K562 (cell line): ENCODE data around the gene POLRMT. TPM values are rescaled to one million over a fixed set of nuclear protein-coding genes. Genes with fewer than 3 reads are reported as not detected.

Experiments used
- CHD2 ChIP-seq: IDR thresholded peaks from 2 replicates; pipeline ENCODE4 v1.6.1; 2011; ENCODE audit warnings: low read depth, low read length
- JUN ChIP-seq, 2 experiments: sonication (generic) in 1 of 2; formaldehyde crosslinking in 1 of 2; IDR thresholded peaks; 2 replicates each; pipeline versions ENCODE4 v1.6.1 to v1.8.0; 2012 to 2022; ENCODE audit warnings: borderline replicate concordance in 2 of 2, mild to moderate bottlenecking in 2 of 2, improper control_type of control experiment in 1 of 2, low read depth in 1 of 2, low read length in 1 of 2, missing genetic modification reagents in 1 of 2
- KDM4B ChIP-seq, 2 experiments: fragments of 450-650 bp in 1 of 2; sonication (generic) in 1 of 2; IDR thresholded peaks; 2 replicates each; pipeline ENCODE4 v1.6.1; 2016 to 2017; ENCODE audit warnings: borderline replicate concordance in 2 of 2, antibody characterized with exemption in 1 of 2, low read depth in 1 of 2, mild to moderate bottlenecking in 1 of 2
- LEF1 ChIP-seq: fragments of 450-650 bp; IDR thresholded peaks from 2 replicates; pipeline ENCODE4 v1.6.1; 2016; ENCODE audit warnings: mild to moderate bottlenecking
- MIER1 ChIP-seq: fragments of 450-650 bp; IDR thresholded peaks from 2 replicates; pipeline ENCODE4 v1.6.1; 2016; ENCODE audit warnings: antibody characterized with exemption, mild to moderate bottlenecking, low read depth
- NUFIP1 ChIP-seq: fragments of 450-650 bp; IDR thresholded peaks from 2 replicates; pipeline ENCODE4 v1.6.1; 2018; ENCODE audit not compliant: partially characterized antibody
- PHB ChIP-seq: fragments of 250-450 bp; sonication (Bioruptor Pico); IDR thresholded peaks from 2 replicates; pipeline ENCODE4 v1.5.0; 2021
- PHB2 ChIP-seq: fragments of 450-650 bp; IDR thresholded peaks from 2 replicates; pipeline ENCODE4 v1.6.1; 2017; ENCODE audit warnings: low read depth
- RBFOX2 ChIP-seq: fragments of 200-400 bp; formaldehyde crosslinking; IDR thresholded peaks from 2 replicates; pipeline ENCODE4 v1.6.1; 2017; ENCODE audit warnings: low read depth, mild to moderate bottlenecking, low read length, moderate library complexity
- RHOXF2B ChIP-seq: fragments of 250-450 bp; sonication (Bioruptor Pico); conservative IDR thresholded peaks from 2 replicates; pipeline ENCODE4 v1.5.1; 2021
- SMC3 ChIP-seq: conservative IDR thresholded peaks from 2 replicates; pipeline ENCODE4 v1.6.1; 2011; ENCODE audit warnings: low read depth, low read length, improper control_type of control experiment; ENCODE audit not compliant: insufficient read depth
- SRSF7 ChIP-seq: fragments of 200-400 bp; formaldehyde crosslinking; optimal IDR thresholded peaks from 2 replicates; pipeline ENCODE3; 2017; ENCODE audit warnings: mild to moderate bottlenecking, low read depth, low read length
- THRAP3 ChIP-seq: fragments of 450-650 bp; IDR thresholded peaks from 2 replicates; pipeline ENCODE4 v1.6.1; 2016; ENCODE audit warnings: mild to moderate bottlenecking, inconsistent platforms, borderline replicate concordance
- ZNF444 ChIP-seq: fragments of 250-450 bp; sonication (Bioruptor Pico); IDR thresholded peaks from 2 replicates; pipeline ENCODE4 v1.4.0; 2020; ENCODE audit warnings: mild to moderate bottlenecking, moderate library complexity
- ZNF644 ChIP-seq: fragments of 200-800 bp; sonication (Bioruptor generic); IDR thresholded peaks from 2 replicates; pipeline ENCODE4 v1.6.1; 2016; ENCODE audit warnings: low read depth, missing genetic modification characterization, missing compliant biosample characterization
- polyA plus RNA-seq, 8 experiments: library from polyadenylated mRNA; depleted of rRNA in 4 of 8; stranded (reverse) in 5 of 8; unstranded in 3 of 8; fragments of >200 nt; fragmentation: Nextera tagmentation in 2 of 8; fragmentation: Illumina TruSeq in 1 of 8; extraction: Ambion mirVana in 2 of 8; extraction: Trizol in 1 of 8; gene quantifications; 2 replicates each; pipeline versions ENCODE4 v1.2.1 to v1.2.3, GENCODE V29; 2011 to 2014; ENCODE audit warnings: inconsistent platforms in 1 of 8, missing spikeins in 1 of 8
- total RNA-seq, 7 experiments: library from RNA; depleted of rRNA in 6 of 7; stranded (reverse); fragments of >200 nt in 6 of 7; fragmentation: Illumina TruSeq in 2 of 7; extraction: Trizol in 2 of 7; gene quantifications; 2 replicates each; pipeline versions ENCODE4 v1.2.1 to v1.2.3, GENCODE V29; 2011 to 2021; ENCODE audit warnings: low replicate concordance in 1 of 7
- TF ChIP-seq, protein P1 (sequence below): fragments of 450-650 bp; IDR thresholded peaks from 2 replicates; pipeline ENCODE4 v1.7.0; 2016; ENCODE audit warnings: borderline replicate concordance
- TF ChIP-seq, protein P2 (sequence below): sonication (generic); formaldehyde crosslinking; IDR thresholded peaks from 2 replicates; pipeline ENCODE4 v1.8.0; 2022; ENCODE audit warnings: mild to moderate bottlenecking, missing genetic modification reagents
- TF ChIP-seq, protein P3 (sequence below): fragments of 450-650 bp; formaldehyde crosslinking; conservative IDR thresholded peaks from 2 replicates; pipeline ENCODE4 v1.4.0; 2022; ENCODE audit warnings: mild to moderate bottlenecking, missing genetic modification characterization
- TF ChIP-seq, protein P4 (sequence below): fragments of 450-650 bp; IDR thresholded peaks from 2 replicates; pipeline ENCODE4 v1.6.1; 2017; ENCODE audit warnings: mild to moderate bottlenecking, moderate library complexity
- TF ChIP-seq, protein P5 (sequence below): fragments of 450-650 bp; formaldehyde crosslinking; IDR thresholded peaks from 2 replicates; pipeline ENCODE4 v1.4.0; 2020; ENCODE audit warnings: mild to moderate bottlenecking, mixed read lengths

POLRMT gene
- total and polyA plus RNA-seq, 9 of the 15 experiments (the other 6 are each of a cell fraction or from before 2014, with no cell fraction given) = 30.3 to 144 (median 68.0) TPM

DNA sequence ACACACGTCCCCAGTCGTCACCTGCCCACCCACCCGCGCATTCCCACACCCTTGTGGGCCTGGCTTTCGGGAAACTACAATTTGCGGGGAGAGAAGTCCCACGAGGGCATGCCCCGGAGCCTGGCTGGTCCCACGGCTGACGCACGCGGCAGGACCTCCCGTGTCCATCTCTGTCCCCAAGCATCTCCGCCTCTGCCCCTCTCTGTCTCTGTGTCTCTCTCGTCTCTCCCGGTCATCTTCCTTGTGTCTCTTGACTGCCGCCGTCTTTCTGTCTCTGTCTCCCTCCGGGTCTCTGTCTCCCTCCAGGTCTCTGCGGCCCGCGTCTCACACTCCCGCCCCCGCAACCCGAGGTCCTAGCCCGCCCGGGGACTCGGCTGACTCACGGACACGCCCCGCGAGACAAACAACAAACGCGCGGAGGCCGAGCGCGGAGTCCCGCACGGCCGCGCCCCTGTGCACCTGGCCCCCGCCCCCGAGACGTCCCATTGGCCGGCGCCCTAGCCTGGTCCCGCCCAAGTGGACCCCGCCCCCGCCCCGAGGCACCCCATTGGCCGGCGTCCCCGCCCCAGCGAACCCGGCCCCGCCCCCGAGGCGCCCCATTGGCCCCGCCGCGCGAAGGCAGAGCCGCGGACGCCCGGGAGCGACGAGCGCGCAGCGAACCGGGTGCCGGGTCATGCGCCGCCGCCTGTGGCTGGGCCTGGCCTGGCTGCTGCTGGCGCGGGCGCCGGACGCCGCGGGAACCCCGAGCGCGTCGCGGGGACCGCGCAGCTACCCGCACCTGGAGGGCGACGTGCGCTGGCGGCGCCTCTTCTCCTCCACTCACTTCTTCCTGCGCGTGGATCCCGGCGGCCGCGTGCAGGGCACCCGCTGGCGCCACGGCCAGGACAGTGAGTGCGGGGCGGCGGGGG is 6.2 kb upstream of the POLRMT start, which contains the start of gene FGF22 (continued):
- TF ChIP-seq, protein P1, sequence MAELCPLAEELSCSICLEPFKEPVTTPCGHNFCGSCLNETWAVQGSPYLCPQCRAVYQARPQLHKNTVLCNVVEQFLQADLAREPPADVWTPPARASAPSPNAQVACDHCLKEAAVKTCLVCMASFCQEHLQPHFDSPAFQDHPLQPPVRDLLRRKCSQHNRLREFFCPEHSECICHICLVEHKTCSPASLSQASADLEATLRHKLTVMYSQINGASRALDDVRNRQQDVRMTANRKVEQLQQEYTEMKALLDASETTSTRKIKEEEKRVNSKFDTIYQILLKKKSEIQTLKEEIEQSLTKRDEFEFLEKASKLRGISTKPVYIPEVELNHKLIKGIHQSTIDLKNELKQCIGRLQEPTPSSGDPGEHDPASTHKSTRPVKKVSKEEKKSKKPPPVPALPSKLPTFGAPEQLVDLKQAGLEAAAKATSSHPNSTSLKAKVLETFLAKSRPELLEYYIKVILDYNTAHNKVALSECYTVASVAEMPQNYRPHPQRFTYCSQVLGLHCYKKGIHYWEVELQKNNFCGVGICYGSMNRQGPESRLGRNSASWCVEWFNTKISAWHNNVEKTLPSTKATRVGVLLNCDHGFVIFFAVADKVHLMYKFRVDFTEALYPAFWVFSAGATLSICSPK = no peak
- TF ChIP-seq MIER1 (peak; percentile 56; the same call in 1 of the 2 replicates), SMC3 (no peak), PHB (CRISPR knock-in tag) (no peak), ZNF644 (tag) (no peak), JUN (IDR thresholded peaks at IDR 0.05; ENCODE audit: borderline replicate concordance, low read depth, low read length) (no peak), JUN (CRISPR knock-in tag; IDR thresholded peaks at IDR 0.05; ENCODE audit: borderline replicate concordance) (no peak), NUFIP1 (no peak), ZNF444 (no peak), RHOXF2B (CRISPR knock-in tag) (no peak), RBFOX2 (peak; percentile 44), PHB2 (no peak), LEF1 (0 out of 2 replicates have a peak, but pooled peaks have one; percentile 22), THRAP3 (no peak), SRSF7 (no peak), CHD2 (no peak; the same call in 1 of the 2 replicates), KDM4B (IDR thresholded peaks at IDR 0.05; ENCODE audit: borderline replicate concordance in 2 of 2, low read depth in 1 of 2) (no peak)
- TF ChIP-seq, protein P2, sequence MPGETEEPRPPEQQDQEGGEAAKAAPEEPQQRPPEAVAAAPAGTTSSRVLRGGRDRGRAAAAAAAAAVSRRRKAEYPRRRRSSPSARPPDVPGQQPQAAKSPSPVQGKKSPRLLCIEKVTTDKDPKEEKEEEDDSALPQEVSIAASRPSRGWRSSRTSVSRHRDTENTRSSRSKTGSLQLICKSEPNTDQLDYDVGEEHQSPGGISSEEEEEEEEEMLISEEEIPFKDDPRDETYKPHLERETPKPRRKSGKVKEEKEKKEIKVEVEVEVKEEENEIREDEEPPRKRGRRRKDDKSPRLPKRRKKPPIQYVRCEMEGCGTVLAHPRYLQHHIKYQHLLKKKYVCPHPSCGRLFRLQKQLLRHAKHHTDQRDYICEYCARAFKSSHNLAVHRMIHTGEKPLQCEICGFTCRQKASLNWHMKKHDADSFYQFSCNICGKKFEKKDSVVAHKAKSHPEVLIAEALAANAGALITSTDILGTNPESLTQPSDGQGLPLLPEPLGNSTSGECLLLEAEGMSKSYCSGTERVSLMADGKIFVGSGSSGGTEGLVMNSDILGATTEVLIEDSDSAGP (CRISPR knock-in tag) = no peak
- TF ChIP-seq, protein P3, sequence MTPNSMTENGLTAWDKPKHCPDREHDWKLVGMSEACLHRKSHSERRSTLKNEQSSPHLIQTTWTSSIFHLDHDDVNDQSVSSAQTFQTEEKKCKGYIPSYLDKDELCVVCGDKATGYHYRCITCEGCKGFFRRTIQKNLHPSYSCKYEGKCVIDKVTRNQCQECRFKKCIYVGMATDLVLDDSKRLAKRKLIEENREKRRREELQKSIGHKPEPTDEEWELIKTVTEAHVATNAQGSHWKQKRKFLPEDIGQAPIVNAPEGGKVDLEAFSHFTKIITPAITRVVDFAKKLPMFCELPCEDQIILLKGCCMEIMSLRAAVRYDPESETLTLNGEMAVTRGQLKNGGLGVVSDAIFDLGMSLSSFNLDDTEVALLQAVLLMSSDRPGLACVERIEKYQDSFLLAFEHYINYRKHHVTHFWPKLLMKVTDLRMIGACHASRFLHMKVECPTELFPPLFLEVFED (CRISPR knock-in tag) = no peak
- TF ChIP-seq, protein P4, sequence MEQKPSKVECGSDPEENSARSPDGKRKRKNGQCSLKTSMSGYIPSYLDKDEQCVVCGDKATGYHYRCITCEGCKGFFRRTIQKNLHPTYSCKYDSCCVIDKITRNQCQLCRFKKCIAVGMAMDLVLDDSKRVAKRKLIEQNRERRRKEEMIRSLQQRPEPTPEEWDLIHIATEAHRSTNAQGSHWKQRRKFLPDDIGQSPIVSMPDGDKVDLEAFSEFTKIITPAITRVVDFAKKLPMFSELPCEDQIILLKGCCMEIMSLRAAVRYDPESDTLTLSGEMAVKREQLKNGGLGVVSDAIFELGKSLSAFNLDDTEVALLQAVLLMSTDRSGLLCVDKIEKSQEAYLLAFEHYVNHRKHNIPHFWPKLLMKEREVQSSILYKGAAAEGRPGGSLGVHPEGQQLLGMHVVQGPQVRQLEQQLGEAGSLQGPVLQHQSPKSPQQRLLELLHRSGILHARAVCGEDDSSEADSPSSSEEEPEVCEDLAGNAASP = no peak
- TF ChIP-seq, protein P5, sequence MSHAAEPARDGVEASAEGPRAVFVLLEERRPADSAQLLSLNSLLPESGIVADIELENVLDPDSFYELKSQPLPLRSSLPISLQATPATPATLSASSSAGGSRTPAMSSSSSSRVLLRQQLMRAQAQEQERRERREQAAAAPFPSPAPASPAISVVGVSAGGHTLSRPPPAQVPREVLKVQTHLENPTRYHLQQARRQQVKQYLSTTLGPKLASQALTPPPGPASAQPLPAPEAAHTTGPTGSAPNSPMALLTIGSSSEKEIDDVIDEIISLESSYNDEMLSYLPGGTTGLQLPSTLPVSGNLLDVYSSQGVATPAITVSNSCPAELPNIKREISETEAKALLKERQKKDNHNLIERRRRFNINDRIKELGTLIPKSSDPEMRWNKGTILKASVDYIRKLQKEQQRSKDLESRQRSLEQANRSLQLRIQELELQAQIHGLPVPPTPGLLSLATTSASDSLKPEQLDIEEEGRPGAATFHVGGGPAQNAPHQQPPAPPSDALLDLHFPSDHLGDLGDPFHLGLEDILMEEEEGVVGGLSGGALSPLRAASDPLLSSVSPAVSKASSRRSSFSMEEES (CRISPR knock-in tag) = no peak
